ENCODE results near the gene SMOC2.
"Not testable (repeated sequence)": the region's sequence is repeated elsewhere in the genome, so short reads cannot be mapped to it uniquely, and the experiment has no call there.

SMOC2 gene

DNA sequence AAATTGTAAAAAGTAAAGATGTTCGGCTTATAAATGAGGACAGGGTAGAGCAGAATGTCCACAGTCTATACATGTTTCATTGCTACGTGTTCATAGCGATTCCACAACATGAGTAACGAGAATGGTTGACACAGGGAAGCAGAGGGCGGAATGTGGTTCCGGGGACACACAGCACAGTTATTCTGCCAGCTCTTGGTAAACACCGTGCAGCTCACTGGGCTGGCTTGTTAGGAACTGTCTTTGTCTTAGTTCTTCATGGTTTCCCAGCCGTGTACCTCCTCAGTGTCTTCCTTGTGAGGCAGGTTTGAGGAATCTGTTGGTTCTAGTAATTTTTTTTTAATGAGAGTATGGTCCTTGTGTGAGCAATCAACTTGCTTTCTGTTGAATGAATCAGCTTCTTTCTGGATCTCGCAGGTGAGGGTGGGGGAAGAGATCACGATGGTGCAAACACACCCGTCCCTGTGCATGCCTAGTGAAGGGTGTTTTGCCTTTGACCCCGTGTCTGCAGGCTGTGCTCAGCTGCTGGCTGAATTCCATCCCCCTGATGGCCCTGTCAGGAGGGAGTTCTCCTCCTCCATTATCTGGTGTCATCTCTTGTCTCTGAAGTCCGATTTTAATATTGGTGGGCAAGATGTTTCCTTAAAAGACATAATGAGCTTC is 168.2 kb downstream of the SMOC2 start:
- DNase-seq, result no peak

DNA sequence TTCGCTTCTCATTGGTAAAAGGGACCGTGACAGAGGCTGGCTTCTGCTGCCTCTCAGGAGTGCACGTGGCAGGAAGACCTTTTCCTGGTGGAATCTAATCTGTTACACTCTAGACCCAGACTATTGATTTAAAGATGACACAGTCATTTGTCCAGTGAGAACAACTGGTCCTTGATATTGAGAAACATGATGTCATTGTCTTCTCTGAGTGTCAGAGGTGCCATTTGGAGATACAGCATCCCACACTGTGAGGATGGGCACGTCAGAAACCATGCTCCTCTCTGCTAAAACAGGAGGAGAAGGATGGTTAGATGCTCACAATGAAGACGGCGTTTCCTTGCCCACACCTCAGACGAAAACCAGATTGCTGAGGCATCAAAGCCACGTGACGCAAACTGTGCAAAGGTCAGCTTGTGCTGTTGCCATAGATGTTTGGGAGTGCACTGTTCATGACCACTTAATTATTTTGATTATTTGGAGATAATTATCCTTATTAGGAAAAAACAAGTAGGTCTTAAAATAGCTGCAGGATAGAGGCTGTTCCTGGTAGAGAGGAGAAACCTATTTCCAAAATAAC is 169.0 kb downstream of the SMOC2 start:
- no peak for DNase-seq

DNA sequence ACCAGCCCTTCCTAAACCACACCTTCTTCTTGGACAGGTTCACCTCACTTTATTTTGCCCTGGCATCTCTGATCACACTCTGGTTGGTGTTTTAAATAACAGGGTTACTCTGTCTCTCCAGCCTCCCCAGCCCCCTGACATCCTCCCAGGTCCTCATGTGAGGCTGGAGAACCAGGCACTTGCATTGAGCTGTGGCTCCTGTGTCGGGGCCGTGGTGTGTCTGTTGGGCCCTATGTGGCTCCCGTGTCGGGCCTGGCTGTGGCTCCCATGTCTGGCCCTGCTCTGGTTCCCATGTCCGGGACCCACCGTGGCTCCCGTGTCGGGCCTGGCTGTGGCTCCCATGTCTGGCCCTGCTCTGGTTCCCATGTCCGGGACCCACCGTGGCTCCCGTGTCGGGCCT is 170.0 kb downstream of the SMOC2 start:
- DNase-seq, result not testable (repeated sequence)

DNA sequence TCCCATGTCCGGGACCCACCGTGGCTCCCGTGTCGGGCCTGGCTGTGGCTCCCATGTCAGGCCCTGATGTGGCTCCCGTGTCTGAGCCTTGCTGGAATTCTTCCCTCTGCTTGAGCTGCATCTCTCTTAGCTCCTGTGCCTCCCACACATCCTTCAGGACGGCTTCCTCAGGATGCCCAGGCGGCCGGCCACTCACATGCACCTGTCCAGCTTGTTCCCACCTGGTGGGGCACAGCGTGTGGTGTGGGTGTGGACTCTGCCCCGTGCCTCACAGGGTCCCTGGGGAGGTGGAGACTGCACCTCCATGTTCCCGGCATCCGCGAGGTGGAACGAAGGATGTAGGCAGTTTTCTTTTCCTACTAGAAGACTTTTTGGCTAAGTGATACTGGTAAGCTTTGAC is 170.7 kb downstream of the SMOC2 start:
- no peak for DNase-seq

- DNase-seq, result no peak
Observed at GRCh38 chr6:168612586-168612985, 171.6 kb downstream of the SMOC2 start.

- DNase-seq, result peak; percentile 19
Observed at GRCh38 chr6:168615837-168616236, 174.9 kb downstream of the SMOC2 start.

DNA sequence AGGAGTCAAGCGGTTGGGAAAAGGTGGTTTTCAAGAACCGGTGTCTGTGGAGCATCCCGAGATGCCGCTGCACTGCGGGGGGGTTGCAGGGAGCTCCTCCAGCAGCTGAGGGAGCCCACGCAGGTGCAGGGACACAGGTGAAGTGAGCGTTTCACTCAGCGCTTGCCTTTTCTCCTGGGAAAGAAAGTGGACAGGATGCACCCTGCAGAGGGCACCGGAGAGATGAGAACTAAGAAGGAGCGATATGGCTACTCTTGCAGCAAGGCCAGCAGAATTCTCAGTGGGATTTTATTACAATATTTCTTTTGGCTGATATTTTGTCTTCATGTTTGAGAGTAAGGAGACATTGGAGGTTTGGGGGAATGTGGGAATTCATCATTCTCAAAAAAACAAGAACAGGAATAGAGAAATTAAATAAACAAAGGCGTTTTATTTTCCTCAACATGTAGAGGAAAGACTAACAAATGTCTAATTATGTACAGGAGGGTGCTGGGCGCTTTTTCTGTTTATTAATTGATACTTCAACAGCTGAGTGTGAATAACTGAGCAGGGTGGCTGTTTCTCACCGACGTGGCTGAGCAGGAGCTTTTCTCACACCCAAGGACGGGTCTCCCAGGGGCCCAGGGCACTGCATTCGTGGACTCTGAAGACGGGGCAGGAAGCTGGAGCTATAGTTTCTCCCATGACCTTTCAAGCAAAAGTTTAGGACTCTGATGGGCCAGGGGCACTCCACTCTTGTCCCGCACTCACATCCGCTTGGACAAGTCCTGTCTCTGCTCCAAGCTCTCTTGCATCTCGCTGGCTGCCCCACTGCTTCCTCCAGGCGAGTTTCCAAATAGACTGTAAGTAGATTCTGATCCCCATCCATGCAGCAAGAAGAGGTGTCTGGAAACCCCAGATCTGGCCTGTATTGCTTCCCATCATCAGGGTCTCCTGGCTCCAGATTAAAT is 176.1 kb downstream of the SMOC2 start:
- peak; percentile 46 for DNase-seq

- DNase-seq, result no peak
Observed at GRCh38 chr6:168618546-168619315, 177.7 kb downstream of the SMOC2 start.

DNA sequence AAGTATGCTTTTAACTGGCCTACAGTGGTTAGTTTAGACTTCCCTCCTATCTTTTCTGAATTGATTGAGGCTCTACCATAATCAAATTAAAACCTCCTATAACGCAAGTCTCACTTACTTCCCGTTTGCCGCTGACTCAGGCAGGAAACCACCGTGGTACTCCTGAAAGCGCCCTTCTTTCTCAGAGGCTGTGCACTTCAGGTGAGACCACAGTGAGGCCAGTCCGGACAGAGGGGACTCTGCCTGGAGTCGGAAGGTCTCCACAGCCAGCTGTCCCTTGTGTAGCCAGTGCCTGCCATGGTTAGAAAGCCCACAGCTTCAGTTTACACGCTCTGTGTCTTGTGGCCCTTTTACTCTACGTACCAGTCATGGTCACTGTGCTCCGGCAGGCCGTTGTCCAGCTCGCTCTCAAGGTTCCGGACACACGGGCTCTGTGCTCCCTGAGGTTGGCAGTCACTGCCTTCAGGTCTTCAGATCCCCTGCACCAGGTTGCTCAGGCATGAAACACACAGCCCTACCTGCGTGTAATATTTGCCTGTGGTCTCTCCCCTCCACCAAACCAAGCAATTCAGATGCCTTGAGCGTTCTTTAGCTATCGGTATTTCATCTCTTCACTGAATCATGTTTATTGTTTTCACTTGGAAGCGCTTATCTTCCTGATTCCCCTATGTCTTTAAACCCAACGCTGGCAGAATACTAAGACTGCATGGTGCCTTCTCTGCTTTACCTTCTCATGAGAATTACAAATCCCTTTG is 178.8 kb downstream of the SMOC2 start:
- no peak for DNase-seq

- no peak for DNase-seq
Observed at GRCh38 chr6:168620578-168620977, 179.6 kb downstream of the SMOC2 start.

GRCh38 chr6:168623736-168624135 is 182.8 kb downstream of the SMOC2 start:
- no peak for DNase-seq

GRCh38 chr6:168624540-168624939 is 183.6 kb downstream of the SMOC2 start:
- DNase-seq, result no peak

GRCh38 chr6:168624948-168625347 is 184.0 kb downstream of the SMOC2 start:
- DNase-seq, result no peak

- no peak for DNase-seq
Observed at GRCh38 chr6:168625602-168626001, 184.6 kb downstream of the SMOC2 start.

GRCh38 chr6:168626046-168626602 is 185.1 kb downstream of the SMOC2 start:
- DNase-seq, result no peak

DNA sequence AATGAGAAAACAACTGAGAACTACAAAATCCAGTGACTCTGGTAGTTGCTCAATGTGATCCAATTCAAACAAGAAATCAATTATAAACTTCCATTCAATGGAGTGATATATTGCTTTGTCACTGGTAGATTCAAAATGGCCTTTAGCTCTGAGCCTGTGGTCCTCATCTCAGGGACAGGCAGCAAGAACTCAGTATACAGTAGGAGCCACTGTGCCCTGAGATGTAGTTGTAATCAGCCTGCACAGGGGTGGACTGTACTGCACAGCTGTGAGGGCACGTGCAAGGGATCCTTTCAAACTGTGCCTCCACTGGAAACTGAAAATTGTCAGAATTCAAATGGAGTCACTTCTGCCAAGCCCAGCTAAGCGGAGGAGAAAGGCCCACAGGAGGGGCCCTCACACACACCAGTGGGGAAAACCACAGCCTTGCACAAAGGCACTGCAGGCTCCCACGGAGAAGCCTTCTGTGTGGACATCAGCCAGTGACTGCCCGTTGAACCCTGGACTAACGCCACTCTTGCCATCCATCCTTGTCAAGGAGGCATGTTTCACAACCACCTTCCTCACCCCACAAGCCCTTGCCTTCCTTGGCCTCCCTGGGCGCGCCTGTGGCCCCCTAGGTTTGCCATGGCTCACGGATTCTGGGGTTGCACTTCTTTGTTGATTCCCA is 186.7 kb downstream of the SMOC2 start:
- no peak for DNase-seq

GRCh38 chr6:168628176-168628553 is 187.2 kb downstream of the SMOC2 start:
- no peak for DNase-seq

GRCh38 chr6:168628732-168629245 is 187.8 kb downstream of the SMOC2 start:
- DNase-seq, result no peak

GRCh38 chr6:168631564-168631963 is 190.6 kb downstream of the SMOC2 start:
- DNase-seq, result no peak

GRCh38 chr6:168632694-168633093 is 191.7 kb downstream of the SMOC2 start:
- peak; percentile 95 for DNase-seq

Data from NCI-H146 (cell line).